PC-9 (cell line): ENCODE data around the gene NSL1. TPM values are rescaled to one million over a fixed set of nuclear protein-coding genes. Genes with fewer than 3 reads are reported as not detected.

Experiments used
- BruUV-seq: library from RNA; stranded (reverse); fragments of 400-500 nt; replicated peaks from 2 replicates; lab custom pipeline; 2021; lab: Mats Ljungman, UMichigan
- CTCF ChIA-PET: fragments of 300-600 bp; sonication (Branson Sonifier 250); formaldehyde crosslinking; loops from one replicate; lab custom pipeline; 2022; ENCODE audit warnings: antibody characterized with exemption; lab: Charles Lee
- POLR2A ChIA-PET: fragments of 300-600 bp; sonication (Branson Sonifier 250); formaldehyde crosslinking; loops from one replicate; lab custom pipeline; 2022; ENCODE audit warnings: antibody characterized with exemption; ENCODE audit not compliant: unreplicated experiment; lab: Charles Lee
- DNase-seq, 2 experiments: peaks; one replicate each; pipeline versions ENCODE4 v3.0.0 to v3.0.0-alpha.2; 2015 to 2022; ENCODE audit warnings: mixed read lengths in 1 of 2
- H2AFZ ChIP-seq: fragments of 200-600 bp; sonication (generic); 2 replicates; pipeline ENCODE4 v1.8.1; 2017; ENCODE audit warnings: antibody characterized with exemption
- H3F3A ChIP-seq: fragments of 200-600 bp; sonication (generic); 2 replicates; pipeline ENCODE4 v1.8.1; 2017; ENCODE audit warnings: antibody characterized with exemption, mild to moderate bottlenecking, low read depth; ENCODE audit not compliant: insufficient read depth
- H3K27ac ChIP-seq: fragments of 200-600 bp; sonication (generic); 2 replicates; pipeline ENCODE4 v1.6.1; 2016; ENCODE audit warnings: mixed run types
- H3K27me3 ChIP-seq: fragments of 200-600 bp; sonication (generic); 2 replicates; pipeline ENCODE4 v1.6.1; 2016; ENCODE audit warnings: low read depth, mixed run types; ENCODE audit not compliant: insufficient read depth
- H3K36me3 ChIP-seq: fragments of 200-600 bp; sonication (generic); 2 replicates; pipeline ENCODE4 v1.6.1; 2016; ENCODE audit warnings: low read depth, mixed run types
- H3K4me1 ChIP-seq: fragments of 200-600 bp; sonication (generic); replicated peaks from 2 replicates; pipeline ENCODE4 v1.6.1; 2016; ENCODE audit warnings: mixed run types; ENCODE audit not compliant: insufficient read depth
- H3K4me2 ChIP-seq: fragments of 200-600 bp; sonication (generic); 2 replicates; pipeline ENCODE4 v1.6.1; 2017; ENCODE audit warnings: mixed run types
- H3K4me3 ChIP-seq: fragments of 200-600 bp; sonication (generic); 2 replicates; pipeline ENCODE4 v1.6.1; 2016; ENCODE audit warnings: mixed run types
- H3K79me2 ChIP-seq: fragments of 200-600 bp; sonication (generic); 2 replicates; pipeline ENCODE4 v1.6.1; 2017; ENCODE audit warnings: low read depth, mixed run types
- H3K9me2 ChIP-seq: fragments of 200-600 bp; sonication (generic); 2 replicates; pipeline ENCODE4 v1.8.1; 2017; ENCODE audit warnings: mild to moderate bottlenecking; ENCODE audit not compliant: insufficient read depth
- H3K9me3 ChIP-seq: fragments of 200-600 bp; sonication (generic); 2 replicates; pipeline ENCODE4 v1.8.1; 2016; ENCODE audit warnings: low read depth; ENCODE audit not compliant: insufficient read depth
- H4K20me1 ChIP-seq: fragments of 200-600 bp; sonication (generic); 2 replicates; pipeline ENCODE4 v1.8.1; 2017; ENCODE audit not compliant: insufficient read depth
- CTCF ChIP-seq: fragments of 200-600 bp; sonication (generic); conservative IDR thresholded peaks from 2 replicates; pipeline ENCODE4 v1.6.1; 2017; ENCODE audit warnings: mixed run types, antibody characterized with exemption, mild to moderate bottlenecking, moderate library complexity
- EZH2 ChIP-seq: fragments of 200-600 bp; sonication (generic); IDR thresholded peaks from 2 replicates; pipeline ENCODE4 v1.8.0; 2017; ENCODE audit warnings: antibody characterized with exemption, low read depth
- intact Hi-C: fragments of 100-400 bp; cut with micrococcal nuclease; formaldehyde crosslinking; loops from one replicate; pipeline ENCODE4 v1.10.0; 2022; ENCODE audit not compliant: unreplicated experiment
- total RNA-seq: library from RNA; stranded (reverse); gene quantifications from 2 replicates; pipeline ENCODE4 v1.2.3, GENCODE V29; 2021

The NSL1 gene
- total RNA-seq, 1 experiment from 2014 or later, result 32.4 TPM

- Histone ChIP-seq H3K9me3 (no peaks in the 10 kb centered on the region), H3K4me2 (no peak overlapping the region), H4K20me1 (no peaks in the 10 kb centered on the region), H3K27me3 (no peaks in the 10 kb centered on the region), H3K4me3 (no peak overlapping the region), H3K27ac (no peak overlapping the region), H3K4me1 (no peaks in the 10 kb centered on the region), H3K79me2 (no peaks in the 10 kb centered on the region; the same call in 1 of the 2 replicates), H3K36me3 (no peaks in the 10 kb centered on the region), H3K9me2 (no peaks in the 10 kb centered on the region), H2AFZ (no peak overlapping the region), H3F3A (no peaks in the 10 kb centered on the region)
- intact Hi-C loops, result no loop called here
- no TSS peak for BruUV-seq
- POLR2A ChIA-PET, result no interaction called here
- TF ChIP-seq CTCF (no peak), EZH2 (no peak)
- CTCF ChIA-PET, result no interaction called here
- DNase-seq, result no peak
Measured at GRCh38 chr1:212759683-212760082, 31.9 kb downstream of the NSL1 start.

- intact Hi-C loops, result no loop called here
- no peaks in the 10 kb centered on the region; the same call in 1 of the 2 replicates for H4K20me1 ChIP-seq
- no peaks in the 10 kb centered on the region for H3K9me2 ChIP-seq
- CTCF ChIA-PET, result no interaction called here
- no peak overlapping the region for H2AFZ ChIP-seq
- BruUV-seq, result no TSS peak
- H3K4me1 ChIP-seq, result no peaks in the 10 kb centered on the region
- no peaks in the 10 kb centered on the region for H3K36me3 ChIP-seq
- H3K4me2 ChIP-seq, result no peak overlapping the region
- no peaks in the 10 kb centered on the region for H3K9me3 ChIP-seq
- POLR2A ChIA-PET, result no interaction called here
- H3K27ac ChIP-seq, result no peak overlapping the region
- H3F3A ChIP-seq, result no peaks in the 10 kb centered on the region; the same call in 1 of the 2 replicates
- no peak for DNase-seq
- no peak for TF ChIP-seq CTCF
- no peak for TF ChIP-seq EZH2
- no peaks in the 10 kb centered on the region for H3K27me3 ChIP-seq
- no peak overlapping the region for H3K4me3 ChIP-seq
- H3K79me2 ChIP-seq, result no peaks in the 10 kb centered on the region
Measured at GRCh38 chr1:212754680-212755079, 36.9 kb downstream of the NSL1 start.

GRCh38 chr1:212754193-212754592 is 37.4 kb downstream of the NSL1 start:
- Histone ChIP-seq H3K27ac (no peak overlapping the region), H3K9me2 (no peaks in the 10 kb centered on the region), H3K9me3 (no peaks in the 10 kb centered on the region), H3K4me1 (no peaks in the 10 kb centered on the region), H3K27me3 (no peaks in the 10 kb centered on the region), H4K20me1 (no peaks in the 10 kb centered on the region; the same call in 1 of the 2 replicates), H3K4me3 (no peak overlapping the region), H2AFZ (no peak overlapping the region), H3K4me2 (no peak overlapping the region), H3F3A (no peaks in the 10 kb centered on the region; the same call in 1 of the 2 replicates), H3K36me3 (no peaks in the 10 kb centered on the region), H3K79me2 (no peaks in the 10 kb centered on the region)
- CTCF ChIA-PET, result no interaction called here
- TF ChIP-seq EZH2, result no peak
- TF ChIP-seq CTCF, result no peak
- intact Hi-C loops, result no loop called here
- POLR2A ChIA-PET, result no interaction called here
- no peak for DNase-seq
- BruUV-seq, result no TSS peak
